CD14-positive monocyte (primary cell): ENCODE data around the gene PHYHIPL. TPM values are rescaled to one million over a fixed set of nuclear protein-coding genes. Genes with fewer than 3 reads are reported as not detected.

Experiments
- DNase-seq, 3 donors: peaks; one replicate each; pipeline ENCODE4 v3.0.0-alpha.2; 2011 to 2022
- H2AFZ ChIP-seq: 2 replicates; pipeline ENCODE4 v1.6.0; 2012; ENCODE audit warnings: mild to moderate bottlenecking, low read depth, low read length, inconsistent platforms; ENCODE audit not compliant: insufficient read depth, poor library complexity, severe bottlenecking
- H3K27ac ChIP-seq, 2 donors: 1 replicate in 1 of 2; 2 replicates in 1 of 2; pipeline ENCODE4 v1.5.1; 2012 to 2013; ENCODE audit warnings: low read length in 2 of 2, control low read depth in 1 of 2, inconsistent platforms in 1 of 2, low read depth in 1 of 2, mild to moderate bottlenecking in 1 of 2
- H3K27me3 ChIP-seq, 2 donors: one replicate each; pipeline versions ENCODE4 v1.6.0 to v1.6.1; 2011 to 2013; ENCODE audit warnings: low read length in 2 of 2; ENCODE audit not compliant: control insufficient read depth in 2 of 2, insufficient read depth in 2 of 2
- H3K36me3 ChIP-seq, 2 donors: replicated peaks in 1 of 2; 1 replicate in 1 of 2; 2 replicates in 1 of 2; pipeline versions ENCODE4 v1.5.1 to v1.6.1; 2012 to 2013; ENCODE audit warnings: low read length in 2 of 2, control low read depth in 1 of 2, inconsistent platforms in 1 of 2, mild to moderate bottlenecking in 1 of 2; ENCODE audit not compliant: insufficient read depth in 2 of 2, control insufficient read depth in 1 of 2
- H3K4me1 ChIP-seq, 2 donors: 1 replicate in 1 of 2; 2 replicates in 1 of 2; pipeline versions ENCODE4 v1.5.1 to v1.6.1; 2012 to 2013; ENCODE audit warnings: low read length in 2 of 2, control low read depth in 1 of 2, inconsistent platforms in 1 of 2, mild to moderate bottlenecking in 1 of 2, moderate library complexity in 1 of 2; ENCODE audit not compliant: insufficient read depth in 2 of 2, control insufficient read depth in 1 of 2
- H3K4me2 ChIP-seq: replicated peaks from 2 replicates; pipeline ENCODE3; 2012; ENCODE audit warnings: low read length, moderate library complexity, mild to moderate bottlenecking; ENCODE audit not compliant: poor library complexity, severe bottlenecking; ENCODE audit errors: extremely low read depth
- H3K4me3 ChIP-seq, 3 experiments: fragments of 200-600 bp in 1 of 3; sonication (generic) in 1 of 3; replicated peaks in 1 of 3; 1 replicate in 2 of 3; 2 replicates in 1 of 3; pipeline ENCODE4 v1.5.1; 2011 to 2013; ENCODE audit warnings: low read length in 3 of 3, mild to moderate bottlenecking in 3 of 3, control low read depth in 2 of 3, low read depth in 2 of 3, inconsistent platforms in 1 of 3, moderate library complexity in 1 of 3
- H3K79me2 ChIP-seq: 2 replicates; pipeline ENCODE4 v1.6.0; 2012; ENCODE audit warnings: mild to moderate bottlenecking, control low read depth, inconsistent platforms, low read length, moderate library complexity; ENCODE audit not compliant: insufficient read depth
- H3K9ac ChIP-seq: 2 replicates; pipeline ENCODE4 v1.6.0; 2017; ENCODE audit warnings: low read length, mild to moderate bottlenecking; ENCODE audit not compliant: insufficient read depth, poor library complexity, severe bottlenecking
- H3K9me3 ChIP-seq, 2 donors: replicated peaks in 1 of 2; 1 replicate in 1 of 2; 2 replicates in 1 of 2; pipeline versions ENCODE4 v1.5.1 to v1.6.1; 2012 to 2013; ENCODE audit warnings: low read length in 2 of 2, control low read depth in 1 of 2; ENCODE audit not compliant: control insufficient read depth in 1 of 2, insufficient read depth in 1 of 2
- H4K20me1 ChIP-seq: 2 replicates; pipeline ENCODE4 v1.6.0; 2012; ENCODE audit warnings: mild to moderate bottlenecking, low read length, control low read depth, moderate library complexity; ENCODE audit not compliant: insufficient read depth
- H3K27ac Mint-ChIP-seq, 7 donors: one replicate each; pipeline ENCODE4 v1.8.0; 2020; ENCODE audit warnings: mild to moderate bottlenecking in 7 of 7, mixed read lengths in 7 of 7, moderate library complexity in 6 of 7, inconsistent platforms in 2 of 7
- H3K27me3 Mint-ChIP-seq, 3 donors: one replicate each; pipeline ENCODE4 v1.8.0; 2021 to 2022; ENCODE audit warnings: low read depth in 3 of 3, mild to moderate bottlenecking in 3 of 3, mixed read lengths in 3 of 3, moderate library complexity in 3 of 3, inconsistent platforms in 1 of 3
- H3K36me3 Mint-ChIP-seq, 2 donors: one replicate each; pipeline ENCODE4 v1.8.0; 2020; ENCODE audit warnings: mixed read lengths in 2 of 2, inconsistent platforms in 1 of 2, mild to moderate bottlenecking in 1 of 2
- H3K4me1 Mint-ChIP-seq: one replicate; pipeline ENCODE4 v1.8.0; 2020; ENCODE audit warnings: mild to moderate bottlenecking, mixed read lengths
- H3K4me3 Mint-ChIP-seq, 2 donors: one replicate each; pipeline ENCODE4 v1.8.0; 2020; ENCODE audit warnings: mild to moderate bottlenecking in 2 of 2, mixed read lengths in 2 of 2, moderate library complexity in 1 of 2
- H3K9me3 Mint-ChIP-seq, 7 donors: one replicate each; pipeline ENCODE4 v1.8.0; 2020 to 2022; ENCODE audit warnings: mixed read lengths in 7 of 7, mild to moderate bottlenecking in 6 of 7, moderate library complexity in 6 of 7, inconsistent platforms in 2 of 7
- WGBS: methylation state at CpG from one replicate; pipeline ENCODE4 v1.1.5; 2013; ENCODE audit warnings: missing lambda C conversion rate; ENCODE audit not compliant: insufficient coverage; 5-methylcytosine and 5-hydroxymethylcytosine counted together
- intact Hi-C, 2 donors: fragments of 100-400 bp; cut with micrococcal nuclease; formaldehyde crosslinking; loops; one replicate each; pipeline versions ENCODE4 v1.15.0 to v1.15.1; 2023
- polyA plus RNA-seq, 3 donors: library from polyadenylated mRNA; depleted of rRNA in 1 of 3; unstranded in 2 of 3; stranded (reverse) in 1 of 3; fragments of 300-500 nt in 2 of 3; fragments of >200 nt in 1 of 3; fragmentation: Illumina TruSeq in 2 of 3; gene quantifications; 1 replicate in 2 of 3; 2 replicates in 1 of 3; pipeline ENCODE4 v1.2.3, GENCODE V29; 2012 to 2021
- TF ChIP-seq, protein P1 (sequence below): fragments of 200-600 bp; IDR thresholded peaks from one replicate; pipeline ENCODE4 v1.8.0; 2022; ENCODE audit warnings: antibody characterized with exemption, mild to moderate bottlenecking

Gene PHYHIPL
- polyA plus RNA-seq, 3 donors: not detected

DNA sequence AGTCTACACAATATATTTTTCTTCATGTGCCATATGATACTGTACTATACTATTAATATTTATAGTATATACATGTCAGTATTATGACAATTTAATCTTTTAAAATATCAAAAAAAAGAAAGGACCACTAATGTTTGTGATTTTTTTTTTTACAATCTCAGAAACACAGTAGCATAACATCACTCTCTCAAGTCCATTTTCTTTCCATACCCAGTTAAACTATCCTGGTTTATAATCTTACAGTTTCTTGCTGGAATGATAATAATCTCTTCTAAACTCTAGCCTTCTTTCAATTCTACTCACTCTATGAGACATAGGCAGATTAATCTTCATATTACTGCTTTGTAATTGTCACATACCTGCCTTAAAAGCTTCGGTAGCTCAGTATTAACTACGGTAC lies 8.9 kb upstream of the PHYHIPL start:
- H3K4me3 ChIP-seq: no peak overlapping the region
- no peak for DNase-seq
- no peak overlapping the region for H3K27ac Mint-ChIP-seq
- intact Hi-C loops: no loop called here
- no peaks in the 10 kb centered on the region for H3K27me3 ChIP-seq
- H3K4me2 ChIP-seq: no peak overlapping the region
- WGBS: no CpG with 5 or more reads among the region's 2 CpGs
- H3K4me1 ChIP-seq: no peaks in the 10 kb centered on the region
- no peak overlapping the region for H3K27ac ChIP-seq
- no peak overlapping the region for H3K9ac ChIP-seq
- peaks cover 0 to 2% (median 0%) of the 10 kb centered on the region in 3 donors for H3K27me3 Mint-ChIP-seq
- H3K4me1 Mint-ChIP-seq: no peaks in the 10 kb centered on the region
- H3K4me3 Mint-ChIP-seq: no peak overlapping the region
- TF ChIP-seq, protein P1, sequence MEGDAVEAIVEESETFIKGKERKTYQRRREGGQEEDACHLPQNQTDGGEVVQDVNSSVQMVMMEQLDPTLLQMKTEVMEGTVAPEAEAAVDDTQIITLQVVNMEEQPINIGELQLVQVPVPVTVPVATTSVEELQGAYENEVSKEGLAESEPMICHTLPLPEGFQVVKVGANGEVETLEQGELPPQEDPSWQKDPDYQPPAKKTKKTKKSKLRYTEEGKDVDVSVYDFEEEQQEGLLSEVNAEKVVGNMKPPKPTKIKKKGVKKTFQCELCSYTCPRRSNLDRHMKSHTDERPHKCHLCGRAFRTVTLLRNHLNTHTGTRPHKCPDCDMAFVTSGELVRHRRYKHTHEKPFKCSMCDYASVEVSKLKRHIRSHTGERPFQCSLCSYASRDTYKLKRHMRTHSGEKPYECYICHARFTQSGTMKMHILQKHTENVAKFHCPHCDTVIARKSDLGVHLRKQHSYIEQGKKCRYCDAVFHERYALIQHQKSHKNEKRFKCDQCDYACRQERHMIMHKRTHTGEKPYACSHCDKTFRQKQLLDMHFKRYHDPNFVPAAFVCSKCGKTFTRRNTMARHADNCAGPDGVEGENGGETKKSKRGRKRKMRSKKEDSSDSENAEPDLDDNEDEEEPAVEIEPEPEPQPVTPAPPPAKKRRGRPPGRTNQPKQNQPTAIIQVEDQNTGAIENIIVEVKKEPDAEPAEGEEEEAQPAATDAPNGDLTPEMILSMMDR: no peak
- no peaks in the 10 kb centered on the region for H3K9me3 ChIP-seq
- H3K36me3 ChIP-seq: no peaks in the 10 kb centered on the region
- H2AFZ ChIP-seq: no peak overlapping the region
- no peaks in the 10 kb centered on the region for H3K36me3 Mint-ChIP-seq
- no peaks in the 10 kb centered on the region for H4K20me1 ChIP-seq
- no peaks in the 10 kb centered on the region for H3K79me2 ChIP-seq
- H3K9me3 Mint-ChIP-seq: peaks cover 0 to 8% (median 0%) of the 10 kb centered on the region in 7 donors

DNA sequence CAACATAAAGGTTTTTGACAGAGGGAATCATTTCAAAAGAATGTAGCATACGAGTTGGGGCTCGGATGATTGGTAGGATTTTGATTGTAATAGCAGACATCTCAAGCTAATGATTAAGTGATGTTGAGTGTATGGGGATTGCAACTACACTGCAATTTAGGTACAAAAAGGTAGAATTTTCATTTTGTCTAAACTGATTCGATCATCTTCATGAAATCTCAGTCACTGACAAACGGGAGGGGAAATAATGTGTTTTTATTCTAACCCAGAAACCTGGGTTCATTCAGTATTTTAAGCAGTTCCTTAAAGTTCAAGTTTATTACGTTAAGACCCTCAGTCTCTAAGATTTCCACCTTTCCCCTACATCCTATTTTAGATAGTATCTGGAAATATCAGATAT lies 3.9 kb upstream of the PHYHIPL start:
- Mint-ChIP-seq H3K27me3 (peaks cover 26 to 32% (median 32%) of the 10 kb centered on the region in 3 donors), H3K4me1 (peaks cover 4% of the 10 kb centered on the region), H3K27ac (no peak overlapping the region), H3K9me3 (peaks cover 0 to 8% (median 2%) of the 10 kb centered on the region in 7 donors), H3K4me3 (no peak overlapping the region), H3K36me3 (no peaks in the 10 kb centered on the region)
- Histone ChIP-seq H3K79me2 (no peaks in the 10 kb centered on the region), H3K9ac (no peak overlapping the region), H3K4me3 (no peak overlapping the region), H3K4me2 (no peak overlapping the region), H3K36me3 (no peaks in the 10 kb centered on the region), H2AFZ (no peak overlapping the region), H3K27ac (no peak overlapping the region), H4K20me1 (no peaks in the 10 kb centered on the region), H3K4me1 (no peaks in the 10 kb centered on the region), H3K9me3 (peaks cover 0 to 14% of the 10 kb centered on the region in 2 donors), H3K27me3 (peaks cover 14 to 29% of the 10 kb centered on the region in 2 donors)
- no peak for DNase-seq
- WGBS: no CpG with 5 or more reads among the region's 5 CpGs
- intact Hi-C loops: no loop called here
- TF ChIP-seq, protein P1: no peak
